HepG2 (cell line): ENCODE data around the gene EI24. TPM values are rescaled to one million over a fixed set of nuclear protein-coding genes. Genes with fewer than 3 reads are reported as not detected.

Experiments used
- ATAC-seq: fragments of 200-7000 bp; cut with Tn5 transposase; 3 replicates; pipeline ENCODE4 v1.9.1; 2020; ENCODE audit warnings: mild to moderate bottlenecking, moderate library complexity
- BruUV-seq: library from RNA; stranded (reverse); fragments of 400-500 nt; replicated peaks from 2 replicates; lab custom pipeline; 2021; lab: Mats Ljungman, UMichigan
- CTCF ChIA-PET: fragments of 300-600 bp; formaldehyde crosslinking; extraction: SDS; loops from one replicate; lab custom pipeline; 2021; ENCODE audit warnings: low total read pairs, inconsistent platforms, low intra/inter-chr PET ratio; lab: Yijun Ruan, JAX
- POLR2A ChIA-PET: fragments of 350-600 bp; sonication (Branson Sonifier 250); formaldehyde crosslinking; loops from one replicate; lab custom pipeline; 2020; ENCODE audit warnings: antibody characterized with exemption, inconsistent platforms; lab: Yijun Ruan, JAX
- DNase-seq: peaks from one replicate; pipeline ENCODE4 v3.0.0-alpha.2; 2015; ENCODE audit warnings: low spot score
- FAIRE-seq: peaks from 3 replicates; lab custom pipeline; 2011; peaks lifted over from hg19 to GRCh38; lab: Jason Lieb, UNC
- H2AFZ ChIP-seq: one replicate; pipeline ENCODE4 v1.6.1; 2011; ENCODE audit warnings: low read length, inconsistent platforms
- H3K27ac ChIP-seq: fragments of 300-600 bp; 3 replicates; pipeline ENCODE4 v1.8.0; 2011; ENCODE audit warnings: mixed run types, mild to moderate bottlenecking, mixed read lengths, low read length, inconsistent platforms; ENCODE audit not compliant: insufficient read depth; ENCODE audit errors: extremely low read length
- H3K27me3 ChIP-seq, 2 experiments: fragments of 200-600 bp in 1 of 2; 2 replicates in 1 of 2; 3 replicates in 1 of 2; pipeline versions ENCODE4 v1.6.0 to v1.8.0; 2011; ENCODE audit warnings: low read length in 2 of 2, mild to moderate bottlenecking in 2 of 2, moderate library complexity in 2 of 2, inconsistent platforms in 1 of 2; ENCODE audit not compliant: insufficient read depth in 2 of 2, control insufficient read depth in 1 of 2
- H3K36me3 ChIP-seq, 2 experiments: fragments of 200-600 bp in 1 of 2; replicated peaks in 1 of 2; 2 replicates in 1 of 2; 3 replicates in 1 of 2; pipeline versions ENCODE4 v1.5.1 to v1.8.0; 2011; ENCODE audit warnings: low read length in 2 of 2, inconsistent platforms in 1 of 2; ENCODE audit not compliant: insufficient read depth in 2 of 2, control insufficient read depth in 1 of 2
- H3K4me1 ChIP-seq: 2 replicates; pipeline ENCODE4 v1.5.1; 2012; ENCODE audit warnings: low read length, inconsistent platforms; ENCODE audit not compliant: insufficient read depth
- H3K4me2 ChIP-seq: 2 replicates; pipeline ENCODE4 v1.6.0; 2011; ENCODE audit warnings: low read depth, low read length, inconsistent platforms
- H3K4me3 ChIP-seq, 3 experiments: fragments of 200-600 bp in 1 of 3; sonication (generic), shearing (Covaris generic) in 1 of 3; replicated peaks in 1 of 3; 2 replicates each; pipeline ENCODE4 v1.5.1; 2011 to 2016; ENCODE audit warnings: low read length in 3 of 3, inconsistent platforms in 2 of 3, low read depth in 2 of 3, mild to moderate bottlenecking in 2 of 3, control low read depth in 1 of 3, mixed read lengths in 1 of 3; ENCODE audit not compliant: insufficient read depth in 1 of 3
- H3K79me2 ChIP-seq: one replicate; pipeline ENCODE4 v1.6.1; 2011; ENCODE audit warnings: low read length, inconsistent platforms; ENCODE audit not compliant: insufficient read depth
- H3K9ac ChIP-seq: 2 replicates; pipeline ENCODE4 v1.6.0; 2011; ENCODE audit warnings: mild to moderate bottlenecking, low read depth, low read length, inconsistent platforms; ENCODE audit not compliant: insufficient read depth
- H3K9me3 ChIP-seq: 2 replicates; pipeline ENCODE4 v1.5.1; 2012; ENCODE audit warnings: mild to moderate bottlenecking, low read length
- H4K20me1 ChIP-seq: 2 replicates; pipeline ENCODE4 v1.6.0; 2011; ENCODE audit warnings: inconsistent platforms, mild to moderate bottlenecking, low read length, moderate library complexity; ENCODE audit not compliant: insufficient read depth
- ARID2 ChIP-seq: sonication (generic); formaldehyde crosslinking; IDR thresholded peaks from 2 replicates; pipeline ENCODE4 v1.8.1; 2022; ENCODE audit warnings: mild to moderate bottlenecking, missing genetic modification reagents, borderline replicate concordance
- HOXA5 ChIP-seq: sonication (generic); formaldehyde crosslinking; IDR thresholded peaks from 2 replicates; pipeline ENCODE4 v1.4.0; 2020; ENCODE audit warnings: missing genetic modification reagents
- POLR2AphosphoS5 ChIP-seq: IDR thresholded peaks from 2 replicates; pipeline ENCODE4 v1.6.1; 2012; ENCODE audit warnings: low read depth, low read length
- SMAD1 ChIP-seq: sonication (generic); formaldehyde crosslinking; IDR thresholded peaks from 2 replicates; pipeline ENCODE4 v1.4.0; 2020; ENCODE audit warnings: missing genetic modification reagents, low read depth, mild to moderate bottlenecking, borderline replicate concordance
- SNAPC4 ChIP-seq: sonication (generic); formaldehyde crosslinking; IDR thresholded peaks from 2 replicates; pipeline ENCODE4 v1.4.0; 2020; ENCODE audit warnings: mild to moderate bottlenecking, missing genetic modification reagents
- ZFP36 ChIP-seq: fragments of 150-350 bp; IDR thresholded peaks from 2 replicates; pipeline ENCODE4 v1.6.1; 2018; ENCODE audit warnings: borderline replicate concordance, low read length, low read depth; ENCODE audit not compliant: partially characterized antibody
- ZNF407 ChIP-seq: sonication (generic); formaldehyde crosslinking; IDR thresholded peaks from one replicate; pipeline ENCODE4 v1.5.1; 2020; ENCODE audit warnings: mild to moderate bottlenecking, missing genetic modification reagents; ENCODE audit errors: not compliant biosample characterization
- ZNF598 ChIP-seq: sonication (generic); formaldehyde crosslinking; IDR thresholded peaks from 2 replicates; pipeline ENCODE4 v1.5.1; 2020; ENCODE audit warnings: mild to moderate bottlenecking, missing genetic modification reagents, borderline replicate concordance
- ZNF766 ChIP-seq: sonication (generic); formaldehyde crosslinking; IDR thresholded peaks from 2 replicates; pipeline ENCODE4 v1.5.0; 2020; ENCODE audit warnings: missing genetic modification reagents, borderline replicate concordance
- WGBS: methylation state at CpG from one replicate; pipeline ENCODE4 v1.1.6; 2017; ENCODE audit warnings: low lambda C conversion rate; 5-methylcytosine and 5-hydroxymethylcytosine counted together
- in situ Hi-C: cut with HindIII; loops from 2 replicates; pipeline ENCODE4 v1.10.0; 2017; ENCODE audit warnings: low pct_unique_long_range_greater_than_20kb; ENCODE audit not compliant: extremely low pct_ligation_motif_present
- intact Hi-C: fragments of 100-400 bp; cut with micrococcal nuclease; formaldehyde crosslinking; loops from one replicate; pipeline ENCODE4 v1.10.0; 2022; ENCODE audit not compliant: unreplicated experiment
- polyA plus RNA-seq, 8 experiments: library from polyadenylated mRNA; depleted of rRNA in 3 of 8; stranded (reverse) in 7 of 8; unstranded in 1 of 8; fragments of >200 nt; fragmentation: Illumina TruSeq in 4 of 8; extraction: Trizol in 4 of 8; gene quantifications; 2 replicates each; pipeline versions ENCODE4 v1.2.1 to v1.2.3, GENCODE V29; 2011 to 2016; ENCODE audit warnings: low read depth in 4 of 8, missing spikeins in 1 of 8, mixed read lengths in 1 of 8; ENCODE audit not compliant: insufficient read depth in 1 of 8
- total RNA-seq, 5 experiments: library from RNA; depleted of rRNA; stranded (reverse); fragments of >200 nt; fragmentation: Illumina TruSeq; extraction: Trizol; gene quantifications; 2 replicates each; pipeline ENCODE4 v1.2.3, GENCODE V29; 2016; ENCODE audit warnings: low read depth in 1 of 5

EI24 gene
- total and polyA plus RNA-seq, 2 of the 13 experiments (the other 11 are each of a cell fraction or from before 2014, with no cell fraction given) = 84.7 to 126 TPM

- no peak overlapping the region for H3K4me2 ChIP-seq
- FAIRE-seq (no peak), DNase-seq (no peak), ATAC-seq (no peak)
- peaks cover 0 to 17% of the 10 kb centered on the region in 2 experiments; a peak in 4 of 5 replicates for H3K36me3 ChIP-seq
- ChIA-PET POLR2A (interaction anchor here (1.2 kb wide), 1 partner anchor 11 kb away, joined by 4 read pairs; no protein-coding TSS in a partner anchor), CTCF (no interaction called here)
- no peak overlapping the region for H3K9ac ChIP-seq
- 99% methylated on average over 3 of the region's 3 CpGs for WGBS
- no peaks in the 10 kb centered on the region; a peak in 1 of 5 replicates for H3K27me3 ChIP-seq
- no peak overlapping the region for H3K4me3 ChIP-seq
- no TSS peak for BruUV-seq
- no peak overlapping the region for H3K27ac ChIP-seq
- H4K20me1 ChIP-seq = no peaks in the 10 kb centered on the region
- H2AFZ ChIP-seq = no peak overlapping the region
- H3K79me2 ChIP-seq = peaks cover 2% of the 10 kb centered on the region
- intact Hi-C loops = no loop called here
- in situ Hi-C loops = no loop called here
- no peaks in the 10 kb centered on the region for H3K9me3 ChIP-seq
- peaks cover 10% of the 10 kb centered on the region; the same call in 1 of the 2 replicates for H3K4me1 ChIP-seq
- TF ChIP-seq ZFP36 (no peak), POLR2AphosphoS5 (no peak), SNAPC4 (CRISPR knock-in tag) (no peak), ZNF598 (CRISPR knock-in tag) (no peak), ZNF407 (CRISPR knock-in tag) (no peak), HOXA5 (CRISPR knock-in tag) (no peak), ZNF766 (CRISPR knock-in tag) (no peak), SMAD1 (CRISPR knock-in tag) (no peak), ARID2 (CRISPR knock-in tag) (no peak)
Measured at GRCh38 chr11:125586623-125587022, 17.3 kb downstream of the EI24 start.
